Mammary epithelial cell (primary cell): ENCODE results near the gene WDR4.

Source experiments
- CTCF ChIP-seq, 2 donors: IDR thresholded peaks in 1 of 2; conservative IDR thresholded peaks in 1 of 2; 2 replicates each; pipeline ENCODE4 v1.5.1; 2011 to 2012; ENCODE audit warnings: inconsistent platforms in 2 of 2, low read length in 2 of 2, mild to moderate bottlenecking in 2 of 2, control low read depth in 1 of 2, low read depth in 1 of 2; ENCODE audit not compliant: insufficient read depth in 1 of 2; ENCODE audit errors: extremely low read depth in 1 of 2
- EZH2 ChIP-seq: IDR thresholded peaks from 2 replicates; pipeline ENCODE4 v1.6.1; 2012; ENCODE audit warnings: low read length, inconsistent platforms, borderline replicate concordance

DNA sequence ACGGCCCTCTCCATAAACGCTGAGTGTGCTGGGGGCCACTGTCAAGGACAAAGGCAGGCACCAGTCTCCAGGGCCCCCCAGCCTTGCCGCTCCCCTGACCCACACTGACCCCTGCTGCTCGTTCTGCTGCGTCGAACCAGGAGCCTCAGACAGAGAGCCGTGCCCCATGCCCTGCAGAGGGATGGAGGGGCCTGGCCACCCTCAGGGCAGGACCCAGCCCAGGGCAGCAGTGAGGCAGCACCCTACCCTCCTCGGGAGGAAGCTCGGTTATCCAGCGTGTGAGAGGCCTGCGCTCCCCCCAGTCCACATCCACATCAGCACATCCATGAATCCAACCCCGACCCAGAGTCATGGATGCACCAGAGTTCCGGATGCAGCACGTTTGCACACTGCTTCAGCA lies 15.1 kb downstream of the WDR4 start:
- TF ChIP-seq CTCF (conservative IDR thresholded peaks at IDR 0.05 in 1 of 2, IDR thresholded peaks at IDR 0.05 in 1 of 2; ENCODE audit: extremely low read depth in 1 of 2, insufficient read depth in 1 of 2, low read depth in 1 of 2, low read length in 2 of 2), result no peak
- no peak for TF ChIP-seq EZH2
